Epithelial cell of proximal tubule (primary cell): Measurements from ENCODE around the gene SKAP1. TPM values are rescaled to one million over a fixed set of nuclear protein-coding genes. Genes with fewer than 3 reads are reported as not detected.
A peak's percentile ranks its signal among the peaks of the same experiment; 100 is the strongest.
"Not testable (repeated sequence)": the region's sequence is repeated elsewhere in the genome, so short reads cannot be mapped to it uniquely, and the experiment has no call there.

Experiments used
- DNase-seq: peaks from one replicate; pipeline ENCODE4 v3.0.0-alpha.2; 2011; ENCODE audit warnings: low read depth
- H3K4me3 ChIP-seq: 2 replicates; pipeline ENCODE4 v1.5.1; 2011; ENCODE audit warnings: low read depth, mild to moderate bottlenecking, low read length
- total RNA-seq: library from RNA; depleted of rRNA; stranded (reverse); fragments of >200 nt; gene quantifications from 2 replicates; pipeline ENCODE4 v1.2.3, GENCODE V29; 2015
- TF ChIP-seq, protein P1 (sequence below): conservative IDR thresholded peaks from 2 replicates; pipeline ENCODE4 v1.5.1; 2012; ENCODE audit warnings: low read depth, mild to moderate bottlenecking, low read length

The SKAP1 gene
- total RNA-seq, 1 donor from 2014 or later: 11.4 TPM

DNA sequence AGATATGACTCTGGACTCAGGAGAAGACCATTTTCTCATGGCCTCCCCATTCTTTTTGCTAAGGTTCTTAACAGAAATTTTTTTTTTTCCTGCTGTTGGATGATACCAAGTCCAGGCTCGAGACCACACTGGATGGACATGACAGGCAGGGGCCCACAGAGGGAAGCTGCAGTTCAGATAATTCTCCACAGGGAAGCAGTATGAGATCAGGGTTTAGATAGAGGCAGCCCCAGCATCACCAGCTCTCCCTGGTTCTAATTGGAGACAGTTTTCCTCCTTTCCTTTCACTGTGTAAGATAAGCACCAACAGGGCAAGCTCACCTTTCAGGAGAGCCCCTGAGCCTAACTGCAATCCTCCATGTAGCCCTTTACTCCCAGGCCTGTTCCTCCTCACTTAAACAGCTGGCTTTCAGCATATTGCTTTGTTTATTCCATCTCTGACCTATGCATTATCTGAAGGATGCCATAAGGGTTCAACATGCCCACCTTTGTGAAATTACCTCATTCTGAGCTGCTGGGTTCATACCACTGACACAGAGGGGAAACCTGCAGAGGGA is 214.4 kb downstream of the SKAP1 start:
- TF ChIP-seq, protein P1, sequence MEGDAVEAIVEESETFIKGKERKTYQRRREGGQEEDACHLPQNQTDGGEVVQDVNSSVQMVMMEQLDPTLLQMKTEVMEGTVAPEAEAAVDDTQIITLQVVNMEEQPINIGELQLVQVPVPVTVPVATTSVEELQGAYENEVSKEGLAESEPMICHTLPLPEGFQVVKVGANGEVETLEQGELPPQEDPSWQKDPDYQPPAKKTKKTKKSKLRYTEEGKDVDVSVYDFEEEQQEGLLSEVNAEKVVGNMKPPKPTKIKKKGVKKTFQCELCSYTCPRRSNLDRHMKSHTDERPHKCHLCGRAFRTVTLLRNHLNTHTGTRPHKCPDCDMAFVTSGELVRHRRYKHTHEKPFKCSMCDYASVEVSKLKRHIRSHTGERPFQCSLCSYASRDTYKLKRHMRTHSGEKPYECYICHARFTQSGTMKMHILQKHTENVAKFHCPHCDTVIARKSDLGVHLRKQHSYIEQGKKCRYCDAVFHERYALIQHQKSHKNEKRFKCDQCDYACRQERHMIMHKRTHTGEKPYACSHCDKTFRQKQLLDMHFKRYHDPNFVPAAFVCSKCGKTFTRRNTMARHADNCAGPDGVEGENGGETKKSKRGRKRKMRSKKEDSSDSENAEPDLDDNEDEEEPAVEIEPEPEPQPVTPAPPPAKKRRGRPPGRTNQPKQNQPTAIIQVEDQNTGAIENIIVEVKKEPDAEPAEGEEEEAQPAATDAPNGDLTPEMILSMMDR: peak; percentile 81
- DNase-seq: no peak
- no peak overlapping the region for H3K4me3 ChIP-seq

GRCh38 chr17:48213797-48214196 is 216.2 kb downstream of the SKAP1 start:
- no peak overlapping the region for H3K4me3 ChIP-seq
- TF ChIP-seq, protein P1: no peak
- no peak for DNase-seq

DNA sequence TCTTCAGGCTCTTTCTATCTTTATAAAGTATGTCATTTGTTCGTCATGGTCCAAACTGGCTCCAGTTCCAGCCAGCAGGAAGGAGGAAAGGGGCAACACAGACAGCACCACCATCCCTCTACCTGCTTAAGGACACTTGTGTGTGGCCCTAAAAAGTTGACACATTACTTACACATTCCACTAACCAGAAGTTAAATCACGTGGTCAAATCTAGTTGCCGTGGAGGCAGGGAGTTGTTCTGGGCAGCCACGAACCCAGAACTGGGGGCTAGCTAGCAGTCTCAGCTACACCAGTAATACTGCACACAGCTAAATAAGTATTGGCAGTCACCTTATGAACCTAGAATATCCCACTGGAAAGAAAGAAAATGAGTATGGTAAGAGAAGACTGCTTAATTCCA is 218.2 kb downstream of the SKAP1 start:
- H3K4me3 ChIP-seq: no peak overlapping the region
- DNase-seq: no peak
- TF ChIP-seq, protein P1: no peak

DNA sequence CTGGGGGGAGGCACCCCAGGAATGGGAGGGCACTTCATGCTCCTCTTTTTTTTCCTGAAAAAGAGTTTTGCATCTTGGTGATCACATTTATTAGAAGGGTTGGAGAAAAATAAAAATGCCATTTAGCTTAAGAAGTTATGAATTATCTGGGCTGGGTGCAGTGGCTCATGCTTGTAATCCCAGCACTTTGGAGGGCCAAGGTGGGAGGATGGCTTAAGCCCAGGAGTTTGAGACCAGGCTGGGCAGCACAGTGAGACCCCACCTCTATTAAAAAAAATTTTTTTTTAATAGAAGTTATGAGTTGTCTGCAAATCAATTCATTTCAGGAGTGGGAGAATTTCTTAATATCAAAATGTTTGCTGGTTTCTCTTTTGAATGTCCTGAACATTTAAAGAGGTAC is 219.0 kb downstream of the SKAP1 start:
- DNase-seq: no peak
- TF ChIP-seq, protein P1: no peak
- H3K4me3 ChIP-seq: no peak overlapping the region

DNA sequence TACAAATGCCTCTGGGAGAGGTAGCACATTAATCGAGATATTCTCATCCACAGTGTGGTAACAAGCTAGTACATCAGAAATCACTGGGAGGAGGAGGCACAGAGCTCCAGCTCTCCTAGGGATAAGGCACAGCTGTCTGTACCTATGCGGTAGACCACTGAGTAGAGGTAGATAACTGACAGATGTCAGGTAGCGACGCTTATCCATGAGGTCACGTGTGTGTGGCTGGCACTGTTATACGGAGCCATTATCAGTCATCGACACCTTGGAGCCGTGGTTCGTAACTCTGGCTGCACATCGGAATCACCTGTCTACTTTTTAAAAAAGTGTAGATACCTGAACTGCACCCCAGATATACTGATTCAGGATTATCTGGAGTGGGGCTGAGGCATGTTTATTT is 220.0 kb downstream of the SKAP1 start:
- TF ChIP-seq, protein P1: no peak
- no peak for DNase-seq
- no peak overlapping the region for H3K4me3 ChIP-seq

- TF ChIP-seq, protein P1: no peak
- H3K4me3 ChIP-seq: no peak overlapping the region
- no peak for DNase-seq
Measured at GRCh38 chr17:48207776-48208544, 222.1 kb downstream of the SKAP1 start.

DNA sequence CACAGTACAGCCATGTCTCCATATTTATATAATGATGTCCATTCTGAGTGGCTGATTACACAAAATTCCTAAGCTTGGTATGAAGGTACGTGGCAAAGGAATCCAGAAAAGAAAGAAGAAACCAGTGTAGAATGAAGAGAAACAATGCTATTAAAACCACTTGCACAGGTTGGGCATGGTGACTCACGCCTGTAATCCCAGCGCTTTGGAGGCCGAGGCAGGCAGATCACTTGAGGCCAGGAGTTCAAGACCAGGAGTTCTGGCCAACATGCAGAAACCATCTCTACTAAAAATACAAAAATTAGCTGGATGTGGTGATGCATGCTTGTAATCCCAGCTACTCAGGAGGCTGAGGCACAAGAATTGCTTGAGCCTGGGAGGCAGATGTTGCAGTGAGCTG is 223.0 kb downstream of the SKAP1 start:
- H3K4me3 ChIP-seq, DNase-seq: not testable (repeated sequence)
